Renal pelvis (tissue), 4 donors: ENCODE measurements around the gene GET3. TPM values are rescaled to one million over a fixed set of nuclear protein-coding genes. Genes with fewer than 3 reads are reported as not detected.
"Not testable (repeated sequence)": the region's sequence is repeated elsewhere in the genome, so short reads cannot be mapped to it uniquely, and the experiment has no call there.

ENCODE experiments used
- DNase-seq: peaks from one replicate; pipeline ENCODE4 v3.0.0-alpha.2; 2013
- polyA plus RNA-seq, 3 donors: library from polyadenylated mRNA; unstranded; fragments of 120-200 nt; gene quantifications; one replicate each; pipeline ENCODE4 v1.2.1, GENCODE V29; 2013; ENCODE audit not compliant: insufficient read length in 3 of 3

GET3 gene
- polyA plus RNA-seq, 3 donors, result 86.8 to 98.0 (median 91.7) TPM

DNA sequence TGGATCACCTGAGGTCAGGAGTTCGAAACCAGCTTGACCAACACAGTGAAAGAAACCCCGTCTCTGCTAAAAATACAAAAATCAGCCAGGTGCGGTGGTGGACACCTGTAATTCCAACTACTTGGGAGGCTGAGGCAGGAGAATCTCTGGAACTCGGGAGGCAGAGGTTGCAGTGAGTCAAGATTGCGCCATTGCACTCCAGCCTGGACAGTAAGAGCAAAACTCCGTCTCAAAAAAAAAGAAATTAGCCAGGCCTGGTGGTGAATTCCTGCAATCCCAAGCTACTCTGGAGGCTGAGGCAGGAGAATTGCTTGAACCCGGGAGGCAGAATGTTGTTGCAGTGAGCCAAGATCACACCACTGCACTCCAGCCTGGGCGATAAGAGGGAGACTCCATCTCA, 28.7 kb upstream of the GET3 start:
- DNase-seq, result no peak

DNA sequence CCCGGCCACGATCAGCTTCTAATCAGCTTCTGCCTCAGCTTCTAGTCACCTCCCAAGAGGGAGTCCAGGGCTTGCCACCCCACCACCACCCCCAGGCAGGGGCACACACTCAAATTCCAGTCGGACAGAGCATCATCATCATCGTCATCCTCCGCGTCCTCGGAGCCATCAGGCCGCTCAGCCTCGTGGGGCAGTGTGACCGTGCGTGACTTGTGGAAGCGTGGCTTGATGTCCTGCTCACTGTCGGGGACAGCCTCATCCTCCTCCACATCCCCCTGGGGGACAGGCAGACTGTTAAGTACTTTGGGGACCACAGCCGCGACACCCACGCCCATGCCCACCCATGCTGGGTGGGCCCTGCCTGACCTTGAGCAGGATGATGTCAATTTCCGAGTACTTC, 26.1 kb upstream of the GET3 start:
- no peak for DNase-seq

DNA sequence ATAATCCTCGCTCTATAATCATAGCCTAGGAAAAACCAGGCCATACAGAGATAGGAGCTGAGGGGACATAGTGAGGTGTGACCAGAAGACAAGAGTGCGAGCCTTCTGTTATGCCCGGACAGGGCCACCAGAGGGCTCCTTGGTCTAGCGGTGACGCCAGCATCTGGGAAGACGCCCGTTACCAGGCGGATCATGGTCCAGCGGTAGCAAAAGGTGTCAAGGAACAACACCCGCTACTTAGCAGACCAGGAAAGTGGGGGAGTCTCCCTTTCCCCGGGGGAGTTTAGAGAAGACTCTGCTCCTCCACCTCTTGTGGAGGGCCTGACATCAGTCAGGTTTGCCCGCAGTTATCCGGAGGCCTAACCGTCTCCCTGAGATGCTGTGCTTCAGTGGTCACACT, 25.2 kb upstream of the GET3 start:
- not testable (repeated sequence) for DNase-seq

DNA sequence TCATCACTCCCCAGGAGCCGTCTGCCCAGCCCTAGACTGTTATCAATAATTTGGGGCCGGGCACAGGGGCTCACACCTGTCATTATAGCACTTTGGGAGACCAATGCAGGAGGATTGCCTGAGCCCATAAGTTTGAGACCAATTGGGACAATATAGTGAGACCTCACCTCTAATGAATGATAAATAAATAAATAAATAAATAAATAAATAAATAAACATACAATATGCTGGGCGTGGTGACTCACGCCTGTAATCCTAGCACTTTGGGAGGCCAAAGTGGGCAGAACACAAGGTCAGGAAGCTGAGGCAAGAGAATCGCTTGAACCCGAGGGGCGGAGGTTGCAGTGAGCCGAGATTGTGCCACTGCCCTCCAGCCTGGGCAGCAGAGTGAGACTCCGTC, 24.0 kb upstream of the GET3 start:
- DNase-seq, result not testable (repeated sequence)

DNA sequence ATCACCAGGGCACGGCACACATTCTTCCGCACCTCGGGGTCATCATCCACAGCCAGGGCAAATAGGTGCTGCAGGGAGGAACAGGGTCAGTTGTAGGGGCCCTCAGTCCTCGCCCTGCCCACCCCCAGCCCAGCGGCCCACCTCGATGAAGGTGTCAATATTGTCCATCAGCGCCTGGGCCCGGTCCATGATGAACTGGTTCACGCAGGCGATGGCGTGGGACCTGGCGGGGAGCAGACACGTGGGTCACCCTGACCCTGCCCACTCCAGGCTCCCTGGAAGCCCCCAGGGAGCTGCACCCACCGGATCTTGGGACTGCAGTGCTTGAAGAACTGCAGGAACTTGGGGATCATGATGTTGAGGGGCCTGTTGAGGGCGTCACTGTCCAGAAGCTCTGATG, 22.2 kb upstream of the GET3 start:
- DNase-seq, result no peak

DNA sequence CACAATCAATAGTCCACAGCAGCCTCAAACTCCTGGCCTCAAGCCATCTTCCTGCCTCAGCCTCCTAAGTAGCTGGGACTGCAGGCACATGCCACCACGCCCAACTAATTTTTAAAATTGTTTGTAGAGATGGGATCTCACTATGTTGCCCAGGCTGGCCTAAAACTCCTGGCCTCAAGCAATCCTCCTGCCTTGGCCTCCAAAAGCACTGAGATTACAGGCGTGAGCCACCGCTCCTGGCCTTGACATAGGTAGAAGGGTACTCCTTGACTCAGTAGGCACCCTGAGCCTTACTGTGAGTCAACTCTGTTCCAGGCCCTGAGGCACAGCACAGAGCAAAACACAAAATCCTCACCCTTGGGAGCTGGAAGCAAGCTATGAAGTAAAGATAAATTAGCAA, 21.4 kb upstream of the GET3 start:
- DNase-seq, result no peak

DNA sequence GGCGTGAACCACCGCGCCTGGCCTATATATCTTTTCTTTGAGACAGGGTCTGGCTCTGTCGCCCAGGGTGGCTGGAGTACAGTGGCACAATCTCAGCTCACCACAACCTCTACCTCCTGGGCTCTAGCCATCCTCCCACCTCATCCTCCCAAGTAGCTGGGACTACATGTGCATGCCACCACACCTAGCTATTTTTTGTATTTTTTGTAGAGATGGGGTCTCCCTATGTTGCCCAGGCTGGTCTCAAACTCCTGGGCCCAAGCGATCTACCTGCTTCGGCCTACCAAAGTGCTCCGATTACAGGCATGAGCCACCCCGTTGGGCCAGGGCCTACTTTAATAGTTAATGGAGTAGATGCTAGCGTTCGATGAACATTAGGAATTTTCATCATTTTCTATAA, 17.0 kb upstream of the GET3 start:
- no peak for DNase-seq

DNA sequence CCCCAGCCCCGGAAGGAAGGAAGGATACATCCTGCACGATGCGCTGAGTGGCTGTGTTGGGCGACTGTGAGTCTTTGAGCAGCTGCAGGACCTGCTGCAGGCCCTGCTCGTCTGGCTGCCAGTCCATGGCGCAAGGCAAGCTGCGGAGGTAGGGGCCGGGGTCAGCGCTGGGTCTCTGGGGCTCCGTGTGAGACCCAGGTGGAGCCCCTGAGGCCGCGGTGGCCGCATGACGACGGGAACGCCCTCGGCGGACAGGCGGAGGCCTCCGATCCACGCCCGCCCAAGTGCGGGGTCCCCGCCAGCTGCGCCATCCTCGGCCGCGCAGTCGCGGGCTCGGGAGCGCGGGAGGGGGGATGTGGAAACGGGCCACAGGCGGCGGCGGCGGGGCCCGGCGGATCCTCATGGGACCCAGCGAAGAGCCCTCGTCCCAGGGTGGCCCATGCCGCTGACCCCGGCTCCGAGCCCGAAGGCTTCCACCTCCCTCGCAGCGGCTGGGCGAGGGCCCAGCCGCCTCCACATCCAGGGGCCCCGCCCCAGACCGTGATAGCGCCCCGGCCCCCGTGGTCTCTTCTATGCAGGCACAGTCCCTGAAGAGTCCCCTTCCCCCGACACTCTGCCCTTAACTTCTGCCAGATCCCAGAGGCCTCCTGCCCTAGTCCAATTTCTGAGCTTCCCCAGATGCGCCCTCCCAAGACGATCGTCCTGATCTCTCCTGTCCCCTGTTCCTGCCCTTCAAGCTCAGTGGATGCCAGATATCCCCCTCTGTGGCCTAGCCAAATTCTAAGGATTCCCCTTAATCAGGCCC, 16.2 kb upstream of the GET3 start:
- DNase-seq, result no peak

DNA sequence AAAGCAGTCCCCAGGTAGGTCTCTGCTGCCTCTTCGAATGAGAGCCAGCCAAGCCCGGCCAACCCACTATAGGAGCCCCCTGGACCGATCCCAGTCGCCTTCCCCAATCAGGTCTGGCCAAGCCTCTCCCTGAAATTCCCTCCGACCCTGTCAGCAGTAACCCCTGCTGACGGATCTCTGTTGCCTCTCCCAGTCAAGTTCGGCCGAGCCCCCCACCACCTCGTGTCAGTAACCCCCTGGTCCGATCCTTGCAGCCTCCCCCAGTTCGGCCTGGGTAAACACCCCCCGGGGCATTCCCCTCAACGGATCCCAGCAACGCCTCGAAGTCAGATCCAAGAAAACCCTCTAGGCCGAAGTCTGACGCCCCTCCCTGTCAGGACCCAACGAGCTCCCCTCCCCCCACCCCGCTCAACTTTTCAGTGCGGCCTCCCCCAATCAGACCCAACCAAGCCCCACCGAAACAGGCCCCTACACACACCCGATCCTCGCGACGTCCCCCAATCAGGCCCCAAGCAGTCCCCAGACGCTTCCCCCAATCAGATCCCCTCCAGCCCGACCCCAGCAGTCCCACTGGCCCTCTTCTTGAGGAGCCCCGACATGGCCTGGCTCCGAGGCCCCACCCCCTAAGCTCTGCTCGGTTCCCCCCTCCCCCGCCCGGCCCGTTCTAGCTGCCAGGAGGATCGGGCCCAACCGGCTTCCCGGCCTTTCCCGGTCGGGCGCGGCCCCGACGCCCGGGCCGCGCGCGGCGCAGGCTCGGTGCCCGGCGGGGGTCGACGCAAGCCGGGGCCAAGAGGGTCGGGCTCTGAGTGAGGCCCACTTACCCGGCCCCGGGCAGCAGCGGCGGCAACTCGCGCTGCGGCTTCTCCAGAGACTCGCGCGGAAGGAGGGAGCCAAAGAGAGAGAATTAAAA, 15.4 kb upstream of the GET3 start:
- peak; percentile 72 for DNase-seq

DNA sequence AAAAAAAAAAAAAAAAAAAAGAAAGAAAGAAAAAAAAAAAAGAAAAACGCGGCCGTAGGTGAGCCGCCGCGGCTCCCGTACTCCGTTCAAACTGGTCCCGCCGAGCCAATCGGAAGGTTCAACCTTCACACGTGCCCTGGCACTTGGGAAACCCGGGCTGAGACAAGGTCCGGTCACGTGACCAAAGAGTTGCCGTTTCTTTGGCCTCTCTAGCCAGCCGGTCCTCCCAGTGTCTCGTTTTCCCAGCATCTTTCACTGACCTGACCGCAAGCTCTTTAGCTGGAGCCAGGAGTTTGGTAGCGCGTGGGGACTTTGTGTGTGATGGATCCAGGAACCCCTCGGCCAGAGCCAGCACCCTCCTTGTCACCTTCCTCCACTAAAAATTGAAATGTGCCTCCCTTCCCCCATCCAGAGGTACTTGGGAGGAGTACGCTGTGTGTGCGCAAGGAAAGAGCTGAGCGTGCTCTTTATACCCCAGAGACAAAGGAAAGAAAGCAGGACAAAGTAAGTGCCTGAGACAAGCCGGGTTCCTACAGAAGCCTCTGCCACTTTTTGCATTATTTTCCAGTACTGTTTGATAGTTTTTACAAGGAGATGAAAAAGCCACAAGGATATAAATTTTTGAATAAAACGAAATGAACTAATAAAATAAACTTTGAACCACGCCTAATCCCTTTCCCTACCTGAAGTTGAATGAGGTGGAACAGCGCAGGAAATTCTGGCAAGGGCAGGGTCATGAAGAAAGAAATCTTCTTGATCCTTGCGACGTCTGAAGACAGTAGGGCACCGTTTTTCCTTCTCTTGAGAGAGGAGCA, 14.5 kb upstream of the GET3 start:
- DNase-seq, result peak; percentile 99

DNA sequence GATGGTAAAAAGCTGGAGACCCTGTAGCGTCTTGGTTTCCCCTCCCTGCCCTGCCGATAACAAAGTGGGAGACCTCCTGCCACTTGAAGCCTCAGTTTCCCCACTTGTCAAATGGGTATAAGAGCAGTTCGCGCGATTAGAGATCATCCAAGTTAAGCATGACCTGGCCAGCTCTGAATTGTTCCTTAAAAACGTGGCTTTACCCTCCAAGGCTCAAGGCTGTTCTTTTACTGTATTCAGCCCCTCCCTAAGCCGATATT, 14.0 kb upstream of the GET3 start:
- DNase-seq, result no peak

DNA sequence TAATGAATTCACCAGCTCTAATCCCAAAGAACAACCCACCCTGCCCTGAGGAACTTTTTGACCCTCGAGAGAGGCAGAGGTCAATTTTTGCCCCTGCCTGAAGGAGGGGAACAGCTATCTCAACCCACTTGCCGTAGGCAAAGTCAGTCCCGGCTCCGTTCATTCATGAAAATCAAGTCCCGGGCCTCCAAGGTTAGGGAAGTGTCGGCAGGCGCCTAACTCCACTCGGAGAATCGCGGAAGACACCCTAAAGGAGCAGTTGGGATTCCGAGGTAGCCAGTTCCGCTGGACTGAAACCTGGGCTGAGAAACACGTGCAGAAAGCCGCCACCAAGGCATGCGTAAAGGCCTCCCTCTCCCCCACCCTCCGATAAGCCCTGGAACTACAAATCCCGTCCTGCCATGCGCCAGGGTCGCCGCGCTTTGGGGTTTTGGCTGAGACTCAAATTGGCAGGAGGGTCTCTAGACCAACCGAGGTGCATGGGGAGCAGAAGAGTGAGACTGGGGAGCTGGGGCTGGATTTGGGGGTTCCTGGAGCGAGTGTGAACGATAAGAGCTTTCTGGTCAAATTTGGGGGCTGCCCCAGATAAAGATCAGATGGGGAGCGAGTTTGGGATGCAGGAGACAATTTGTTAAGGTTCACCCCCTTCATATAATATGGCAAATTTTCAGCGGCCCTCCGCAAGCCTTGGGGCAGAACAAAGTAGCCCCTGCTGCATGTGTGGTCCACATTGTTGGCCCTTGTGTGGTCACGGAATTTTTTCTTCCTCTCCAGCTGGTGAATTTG, 13.5 kb upstream of the GET3 start, which contains the start of gene TNPO2:
Gene TNPO2 (minus strand): TSS at position 292 of the 786 bp plus-strand sequence. CDS start 2,955 bp downstream, outside the sequence.
- DNase-seq, result peak; percentile 70

DNA sequence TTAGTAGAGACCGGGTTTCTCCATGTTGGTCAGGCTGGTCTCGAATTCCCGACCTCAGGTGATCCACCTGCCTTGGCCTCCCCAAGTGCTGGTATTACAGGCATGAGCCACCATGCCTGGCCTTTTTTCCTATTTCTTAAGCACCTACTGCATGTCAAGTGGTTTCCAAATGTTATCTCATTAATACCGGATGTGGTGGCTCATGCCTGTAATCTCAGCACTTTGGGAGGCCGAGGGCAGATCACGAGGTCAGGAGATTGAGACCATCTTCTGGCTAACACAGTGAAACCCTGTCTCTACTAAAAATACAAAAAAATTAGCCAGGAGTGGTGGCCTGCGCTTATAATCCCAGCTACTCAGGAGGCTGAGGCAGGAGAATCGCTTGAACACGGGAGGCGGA, 11.7 kb upstream of the GET3 start:
- not testable (repeated sequence) for DNase-seq

DNA sequence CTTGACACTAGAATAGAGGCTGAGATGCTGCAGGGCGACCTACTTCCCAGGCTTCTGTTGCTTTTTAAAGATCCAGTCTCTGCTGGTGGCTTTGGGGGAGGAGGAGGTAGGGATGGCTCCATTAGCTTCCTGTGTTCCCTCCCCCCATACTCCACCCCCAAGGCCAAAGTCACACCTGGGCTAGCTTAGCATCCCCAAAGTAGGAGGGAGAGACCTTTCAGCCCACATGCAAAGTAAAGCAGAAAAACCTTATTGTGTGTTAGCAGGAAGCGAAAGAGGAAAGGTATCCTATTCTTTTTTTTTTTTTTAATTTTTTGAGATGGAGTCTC, 10.3 kb upstream of the GET3 start:
- DNase-seq, result no peak

DNA sequence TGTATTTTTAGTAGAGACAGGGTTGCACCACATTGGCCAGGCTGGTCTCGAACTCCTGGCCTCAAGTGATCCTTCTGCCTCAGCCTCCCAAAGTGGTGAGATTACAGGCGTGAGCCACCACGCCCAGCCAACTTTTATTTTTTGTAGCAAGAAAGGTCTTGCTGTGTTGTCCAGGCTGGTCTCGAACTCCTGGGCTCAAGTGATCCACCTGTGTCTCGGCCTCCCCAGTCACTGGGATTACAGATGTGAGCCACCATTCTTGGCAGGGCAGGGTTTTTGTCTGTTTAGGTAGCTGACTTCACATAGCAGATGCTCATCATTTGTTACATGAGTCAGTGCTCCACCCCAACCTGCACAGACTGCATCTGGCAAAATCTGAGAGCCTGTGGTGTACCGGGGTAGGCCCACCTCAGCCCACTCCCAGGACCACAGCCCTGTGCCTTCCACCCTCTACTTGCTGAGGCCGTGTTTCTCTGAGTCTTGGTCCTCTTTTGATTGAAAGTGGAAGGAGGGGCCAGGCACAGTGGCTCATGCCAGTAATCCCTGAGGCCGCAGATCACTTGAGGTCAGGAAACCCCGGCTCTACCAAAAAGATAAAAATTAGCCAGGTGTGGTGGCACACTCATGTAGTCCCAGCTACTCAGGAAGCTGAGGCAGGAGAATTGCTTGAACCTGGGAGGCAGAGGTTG, 9.4 kb upstream of the GET3 start:
- DNase-seq, result no peak

DNA sequence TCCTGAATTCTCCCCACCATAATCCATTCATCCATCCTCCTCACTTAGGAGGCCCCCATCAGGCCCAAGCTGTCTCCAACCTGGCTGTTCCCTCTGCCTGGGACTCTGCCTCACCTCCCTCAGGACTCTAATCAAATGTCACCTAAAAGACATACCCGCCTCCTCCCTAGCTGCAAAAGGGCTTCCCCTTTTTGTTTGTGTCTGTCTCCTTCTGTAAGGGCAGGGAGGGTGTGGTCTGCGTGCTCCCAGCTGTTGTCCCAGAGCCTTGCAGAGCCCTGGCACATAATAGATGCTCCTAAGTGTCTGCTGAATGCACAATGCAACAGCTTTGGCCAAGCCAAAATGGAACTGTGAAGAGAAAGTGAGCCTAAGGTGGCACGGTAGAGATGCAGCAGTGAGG, 7.2 kb upstream of the GET3 start:
- DNase-seq, result no peak

DNA sequence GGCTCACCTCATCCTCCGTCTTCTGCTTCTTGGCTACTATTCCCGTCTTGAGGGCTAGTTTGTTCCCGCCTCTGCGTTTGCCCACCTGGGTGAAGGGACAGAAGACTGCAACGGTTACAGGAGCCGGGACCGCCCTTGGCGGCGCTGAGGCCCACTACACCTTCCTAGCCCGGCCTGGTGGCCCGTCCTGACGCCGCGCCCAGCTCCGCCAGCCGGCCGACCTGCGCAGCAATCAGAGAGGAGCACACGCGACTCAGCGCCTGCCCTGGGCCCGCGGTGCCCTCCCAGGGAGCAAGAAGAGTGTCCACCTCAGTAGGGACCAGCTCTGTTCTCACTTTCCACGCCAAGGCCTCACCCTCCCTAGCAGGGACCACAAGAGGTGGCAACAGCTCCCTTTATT, 6.0 kb upstream of the GET3 start:
- DNase-seq, result no peak

DNA sequence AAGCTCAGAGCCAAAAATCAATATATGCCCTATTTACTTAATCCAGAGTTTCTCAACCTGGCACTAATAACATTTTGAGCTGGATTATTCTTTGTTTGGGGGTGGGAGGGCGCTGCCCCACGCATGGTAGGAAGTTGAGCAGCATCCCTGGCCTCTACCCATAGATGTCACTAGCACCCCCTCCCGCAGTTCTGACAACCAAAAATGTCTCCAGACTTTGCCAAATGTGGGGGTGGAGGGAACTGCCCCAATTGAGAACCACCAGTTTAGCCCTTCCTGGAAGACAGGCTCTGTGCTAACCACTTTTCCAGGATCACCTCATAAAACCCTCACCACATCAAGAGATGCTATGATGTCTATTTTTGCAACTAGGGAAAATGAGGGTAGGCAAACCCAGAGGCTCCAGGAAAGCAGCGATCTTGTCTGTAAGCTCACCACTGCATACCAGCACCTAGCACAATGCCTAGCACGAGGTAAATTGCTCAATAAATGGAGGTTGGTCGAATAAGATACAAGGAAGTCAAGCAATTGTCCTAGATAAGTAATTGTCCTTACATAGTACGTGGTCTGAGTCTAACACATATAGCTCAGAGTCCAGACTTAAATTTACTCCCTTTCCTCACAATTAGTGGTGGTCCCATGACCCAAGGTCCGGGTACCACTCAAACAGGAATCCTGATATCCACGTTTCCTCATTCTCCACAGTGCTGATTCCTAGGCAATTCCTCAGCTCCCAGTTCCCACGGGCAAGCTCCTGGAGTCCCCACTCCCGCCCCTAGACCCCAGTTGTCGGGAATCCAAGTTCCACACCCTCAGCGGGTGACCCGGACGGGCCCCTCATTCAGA, 3.7 kb upstream of the GET3 start:
- no peak for DNase-seq

DNA sequence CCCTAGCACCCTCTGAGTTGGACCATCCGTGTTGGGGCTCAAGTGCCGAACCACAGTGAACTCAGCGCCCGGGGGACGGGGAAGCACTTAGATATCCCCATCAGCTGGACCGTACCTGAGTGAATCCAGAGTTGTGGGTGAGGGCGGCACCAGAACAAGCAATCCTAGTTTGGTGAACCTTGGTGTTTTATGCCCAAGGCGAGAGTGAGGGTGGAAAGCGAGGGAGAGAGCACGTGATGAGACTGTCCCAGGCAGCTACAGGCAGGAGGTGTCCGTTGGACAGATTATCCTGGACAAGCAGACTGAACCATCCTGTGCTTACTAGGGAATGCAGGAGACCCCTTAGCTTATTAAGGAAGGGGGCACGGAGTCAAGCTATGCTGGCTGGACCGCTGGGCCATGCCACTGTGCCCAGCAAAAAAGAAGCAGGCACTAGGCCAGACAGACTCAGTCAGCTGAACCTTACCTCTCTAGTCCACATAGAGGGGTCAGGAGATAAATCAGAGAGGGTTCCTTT, 596 bp downstream of the GET3 start:
- DNase-seq, result no peak
